ENCODE data around the gene SARDH.

- TF ChIP-seq CTCF (IDR thresholded peaks at IDR 0.05; ENCODE audit: low read length) (no peak), EZH2 (IDR thresholded peaks at IDR 0.05; ENCODE audit: borderline replicate concordance, low read length) (no peak)
Measured at GRCh38 chr9:133650026-133650425, 88.1 kb downstream of the SARDH start.
